GM18867 (cell line): ENCODE data around the gene MMP19.

Experiments used
- ATAC-seq: cut with Tn5 transposase; IDR thresholded peaks from one replicate; pipeline ENCODE4 v1.9.1; 2021; ENCODE audit warnings: mild to moderate bottlenecking, moderate library complexity; ENCODE audit not compliant: unreplicated experiment

MMP19 gene

GRCh38 chr12:55816881-55817344 lies 25.8 kb downstream of the MMP19 start:
- no peak for ATAC-seq

GRCh38 chr12:55815473-55815872 lies 27.3 kb downstream of the MMP19 start:
- no peak for ATAC-seq

GRCh38 chr12:55814257-55814656 lies 28.5 kb downstream of the MMP19 start:
- ATAC-seq = no peak

- ATAC-seq = no peak
Observed at GRCh38 chr12:55812088-55812487, 30.6 kb downstream of the MMP19 start.

GRCh38 chr12:55809274-55809673 lies 33.5 kb downstream of the MMP19 start:
- no peak for ATAC-seq

GRCh38 chr12:55806982-55807381 lies 35.8 kb downstream of the MMP19 start:
- no peak for ATAC-seq

GRCh38 chr12:55797550-55797949 lies 45.2 kb downstream of the MMP19 start:
- no peak for ATAC-seq

GRCh38 chr12:55797068-55797467 lies 45.7 kb downstream of the MMP19 start:
- ATAC-seq = no peak

GRCh38 chr12:55795950-55796349 lies 46.8 kb downstream of the MMP19 start:
- no peak for ATAC-seq

GRCh38 chr12:55789893-55790292 lies 52.8 kb downstream of the MMP19 start:
- ATAC-seq = no peak

GRCh38 chr12:55789171-55789570 lies 53.6 kb downstream of the MMP19 start:
- ATAC-seq = no peak

GRCh38 chr12:55788546-55788945 lies 54.2 kb downstream of the MMP19 start:
- ATAC-seq = no peak
